Measurements from ENCODE around the gene ARAF.

The ARAF gene

DNA sequence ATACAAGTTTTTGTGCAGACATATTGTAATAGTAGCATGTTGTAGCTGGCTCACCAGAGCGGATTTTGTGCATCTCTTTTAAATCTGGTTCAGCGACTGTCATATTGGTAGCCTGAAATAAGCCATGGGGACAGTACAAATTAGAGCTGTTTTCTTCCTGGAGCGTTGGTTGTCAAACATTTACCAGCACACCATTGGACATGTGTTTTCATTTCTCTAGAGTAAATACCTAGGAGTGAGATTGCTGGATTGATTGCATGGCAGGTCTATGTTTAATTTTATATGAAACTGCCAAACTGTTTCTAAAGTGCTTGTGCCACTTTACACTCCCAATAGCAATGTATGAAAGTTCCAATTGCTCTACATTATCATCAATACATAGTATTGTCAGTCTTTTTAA, 2.6 kb upstream of the ARAF start:
- Histone ChIP-seq H3K4me2 (ENCODE audit: low read length) (no peak overlapping the region), H3K9me3 (ENCODE audit: control insufficient read depth, insufficient read depth, low read length) (no peaks in the 10 kb centered on the region), H3K27ac (ENCODE audit: low read depth, low read length) (no peak overlapping the region), H3K36me3 (ENCODE audit: control insufficient read depth, low read length) (peaks cover 10% of the 10 kb centered on the region), H3F3A (ENCODE audit: control insufficient read depth, insufficient read depth) (no peaks in the 10 kb centered on the region), H3K79me2 (ENCODE audit: control insufficient read depth, low read length) (peaks cover 27% of the 10 kb centered on the region), H4K20me1 (ENCODE audit: control insufficient read depth, insufficient read depth, low read depth, low read length) (no peaks in the 10 kb centered on the region), H3K9me2 (replicated peaks; ENCODE audit: control insufficient read depth, low read length) (no peaks in the 10 kb centered on the region), H3K4me3 (ENCODE audit: low read length) (no peak overlapping the region), H3K27me3 (ENCODE audit: control insufficient read depth, low read length) (no peaks in the 10 kb centered on the region), H3K4me1 (ENCODE audit: control insufficient read depth, low read length) (peaks cover 31% of the 10 kb centered on the region)
- no peak for TF ChIP-seq EZH2phosphoT487 (IDR thresholded peaks at IDR 0.05; ENCODE audit: borderline replicate concordance, low read length)
- TF ChIP-seq, protein P1, sequence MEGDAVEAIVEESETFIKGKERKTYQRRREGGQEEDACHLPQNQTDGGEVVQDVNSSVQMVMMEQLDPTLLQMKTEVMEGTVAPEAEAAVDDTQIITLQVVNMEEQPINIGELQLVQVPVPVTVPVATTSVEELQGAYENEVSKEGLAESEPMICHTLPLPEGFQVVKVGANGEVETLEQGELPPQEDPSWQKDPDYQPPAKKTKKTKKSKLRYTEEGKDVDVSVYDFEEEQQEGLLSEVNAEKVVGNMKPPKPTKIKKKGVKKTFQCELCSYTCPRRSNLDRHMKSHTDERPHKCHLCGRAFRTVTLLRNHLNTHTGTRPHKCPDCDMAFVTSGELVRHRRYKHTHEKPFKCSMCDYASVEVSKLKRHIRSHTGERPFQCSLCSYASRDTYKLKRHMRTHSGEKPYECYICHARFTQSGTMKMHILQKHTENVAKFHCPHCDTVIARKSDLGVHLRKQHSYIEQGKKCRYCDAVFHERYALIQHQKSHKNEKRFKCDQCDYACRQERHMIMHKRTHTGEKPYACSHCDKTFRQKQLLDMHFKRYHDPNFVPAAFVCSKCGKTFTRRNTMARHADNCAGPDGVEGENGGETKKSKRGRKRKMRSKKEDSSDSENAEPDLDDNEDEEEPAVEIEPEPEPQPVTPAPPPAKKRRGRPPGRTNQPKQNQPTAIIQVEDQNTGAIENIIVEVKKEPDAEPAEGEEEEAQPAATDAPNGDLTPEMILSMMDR (IDR thresholded peaks at IDR 0.05; ENCODE audit: low read depth, low read length, poor library complexity, severe bottlenecking), result no peak

DNA sequence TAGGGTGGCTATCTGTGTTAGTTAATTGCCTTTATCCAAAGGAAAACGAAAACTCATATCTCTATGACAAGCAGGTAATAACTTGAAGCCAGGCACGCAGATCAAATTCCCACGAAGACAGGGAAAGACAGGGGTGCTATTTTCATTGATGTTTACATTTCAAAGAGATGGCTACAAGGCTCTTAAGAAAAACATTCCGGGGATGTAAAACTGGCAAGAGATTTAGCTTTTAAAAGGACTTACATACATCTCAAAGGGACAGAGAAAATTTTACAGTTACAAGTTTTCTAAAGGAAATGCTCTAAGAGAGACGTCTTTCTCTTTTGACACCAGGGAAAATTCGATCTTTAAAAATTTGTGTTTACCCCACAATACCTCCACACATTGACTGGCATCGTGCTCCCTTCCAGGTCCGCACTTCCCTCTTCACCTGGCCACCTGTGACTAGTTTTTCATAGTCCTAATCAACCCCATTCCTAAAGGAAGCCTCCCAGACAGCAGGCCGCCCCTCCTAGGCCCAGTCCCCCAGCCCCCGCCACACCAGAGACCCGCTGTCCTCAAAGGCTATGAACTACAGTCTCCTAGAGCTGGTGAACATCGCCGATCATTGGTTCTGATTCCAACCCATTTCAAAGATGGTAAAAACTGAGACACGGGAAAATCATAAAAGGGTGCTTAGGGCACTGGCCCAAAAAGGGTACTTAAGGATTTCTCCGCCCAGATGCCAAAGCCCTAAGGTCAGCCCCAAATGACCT, 649 bp upstream of the ARAF start:
- Histone ChIP-seq H4K20me1 (ENCODE audit: control insufficient read depth, insufficient read depth, low read depth, low read length) (no peaks in the 10 kb centered on the region), H3K9me3 (ENCODE audit: control insufficient read depth, insufficient read depth, low read length) (no peaks in the 10 kb centered on the region), H3K79me2 (ENCODE audit: control insufficient read depth, low read length) (peaks cover 31% of the 10 kb centered on the region), H3K4me2 (ENCODE audit: low read length) (peak overlapping the region; percentile 69), H3K4me3 (ENCODE audit: low read length) (peak overlapping the region; percentile 83), H3K4me1 (ENCODE audit: control insufficient read depth, low read length) (peaks cover 31% of the 10 kb centered on the region), H3K9me2 (replicated peaks; ENCODE audit: control insufficient read depth, low read length) (no peaks in the 10 kb centered on the region), H3K27ac (ENCODE audit: low read depth, low read length) (no peak overlapping the region), H3K36me3 (ENCODE audit: control insufficient read depth, low read length) (peaks cover 29% of the 10 kb centered on the region), H3K27me3 (ENCODE audit: control insufficient read depth, low read length) (no peaks in the 10 kb centered on the region), H3F3A (ENCODE audit: control insufficient read depth, insufficient read depth) (no peaks in the 10 kb centered on the region)
- TF ChIP-seq EZH2phosphoT487 (IDR thresholded peaks at IDR 0.05; ENCODE audit: borderline replicate concordance, low read length), result no peak
- TF ChIP-seq, protein P1 (IDR thresholded peaks at IDR 0.05; ENCODE audit: low read depth, low read length, poor library complexity, severe bottlenecking), result no peak

DNA sequence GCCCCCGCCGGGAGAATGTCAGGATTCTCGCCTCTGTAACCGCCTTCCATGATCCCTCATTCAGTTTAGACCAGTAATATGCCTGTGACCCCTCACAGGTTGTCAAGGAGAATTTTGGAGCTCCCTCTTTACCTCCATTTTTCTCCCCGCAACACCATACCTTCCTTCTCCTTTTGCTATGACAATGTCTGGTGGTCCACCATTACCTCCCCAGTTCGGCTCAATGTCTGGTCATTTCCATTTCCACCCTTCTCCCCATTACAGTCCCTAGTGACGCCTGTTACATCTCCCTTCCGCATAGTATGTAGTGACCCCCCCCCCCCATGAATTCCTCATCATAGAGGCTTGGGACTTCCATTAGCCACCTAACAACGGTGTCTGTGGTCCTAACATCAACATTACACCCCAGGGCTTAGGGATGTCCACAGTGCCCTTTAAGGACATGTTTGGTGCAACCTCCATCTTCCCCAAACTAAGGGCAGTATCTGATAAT, 700 bp downstream of the ARAF start:
- H3K27ac ChIP-seq (ENCODE audit: low read depth, low read length), result peak overlapping the region; percentile 73; the same call in 1 of the 2 replicates
- TF ChIP-seq EZH2phosphoT487 (IDR thresholded peaks at IDR 0.05; ENCODE audit: borderline replicate concordance, low read length), result no peak
- TF ChIP-seq, protein P1 (IDR thresholded peaks at IDR 0.05; ENCODE audit: low read depth, low read length, poor library complexity, severe bottlenecking), result no peak
- peak overlapping the region; percentile 83 for H3K4me3 ChIP-seq (ENCODE audit: low read length)
- no peaks in the 10 kb centered on the region for H3K27me3 ChIP-seq (ENCODE audit: control insufficient read depth, low read length)
- H3F3A ChIP-seq (ENCODE audit: control insufficient read depth, insufficient read depth), result no peaks in the 10 kb centered on the region
- no peaks in the 10 kb centered on the region for H3K9me3 ChIP-seq (ENCODE audit: control insufficient read depth, insufficient read depth, low read length)
- no peaks in the 10 kb centered on the region for H4K20me1 ChIP-seq (ENCODE audit: control insufficient read depth, insufficient read depth, low read depth, low read length)
- peaks cover 32% of the 10 kb centered on the region for H3K36me3 ChIP-seq (ENCODE audit: control insufficient read depth, low read length)
- H3K4me2 ChIP-seq (ENCODE audit: low read length), result peak overlapping the region; percentile 69
- H3K9me2 ChIP-seq (replicated peaks; ENCODE audit: control insufficient read depth, low read length), result no peaks in the 10 kb centered on the region
- H3K4me1 ChIP-seq (ENCODE audit: control insufficient read depth, low read length), result peaks cover 21% of the 10 kb centered on the region
- H3K79me2 ChIP-seq (ENCODE audit: control insufficient read depth, low read length), result peaks cover 31% of the 10 kb centered on the region

All from DOHH2 (cell line).